H9 (cell line): ENCODE data around the gene LARP4B. TPM values are rescaled to one million over a fixed set of nuclear protein-coding genes. Genes with fewer than 3 reads are reported as not detected.

ENCODE experiments used
- DNase-seq: peaks from one replicate; pipeline ENCODE4 v3.0.0-alpha.2; 2017
- H2AFZ ChIP-seq: one replicate; pipeline ENCODE4 v1.6.1; 2013; ENCODE audit warnings: mild to moderate bottlenecking, low read length, control low read depth, moderate library complexity
- H2AK5ac ChIP-seq: 2 replicates; pipeline ENCODE4 v1.6.1; 2013; ENCODE audit warnings: low read length, control low read depth, mixed read lengths; ENCODE audit not compliant: insufficient read length
- H2BK120ac ChIP-seq: one replicate; pipeline ENCODE4 v1.6.1; 2013; ENCODE audit warnings: low read depth, mild to moderate bottlenecking, low read length, control low read depth, inconsistent platforms; ENCODE audit not compliant: poor library complexity, severe bottlenecking
- H2BK12ac ChIP-seq: 2 replicates; pipeline ENCODE4 v1.6.1; 2013; ENCODE audit warnings: low read length, control low read depth, mixed read lengths, low read depth; ENCODE audit not compliant: insufficient read length
- H2BK15ac ChIP-seq: 2 replicates; pipeline ENCODE4 v1.6.1; 2013; ENCODE audit warnings: low read depth, low read length, control low read depth
- H2BK20ac ChIP-seq: one replicate; pipeline ENCODE4 v1.6.1; 2013; ENCODE audit warnings: low read depth, mild to moderate bottlenecking, low read length, control low read depth, inconsistent platforms; ENCODE audit not compliant: poor library complexity, severe bottlenecking
- H2BK5ac ChIP-seq: 2 replicates; pipeline ENCODE4 v1.6.1; 2013; ENCODE audit warnings: low read length, control low read depth, mixed read lengths; ENCODE audit not compliant: insufficient read length
- H3K14ac ChIP-seq: 2 replicates; pipeline ENCODE4 v1.6.1; 2013; ENCODE audit warnings: low read length, control low read depth; ENCODE audit not compliant: insufficient read depth
- H3K18ac ChIP-seq: 2 replicates; pipeline ENCODE4 v1.6.1; 2013; ENCODE audit warnings: low read depth, mild to moderate bottlenecking, mixed read lengths, low read length, control low read depth; ENCODE audit not compliant: insufficient read length
- H3K23ac ChIP-seq: 2 replicates; pipeline ENCODE4 v1.6.1; 2013; ENCODE audit warnings: low read length, control low read depth, mixed read lengths, low read depth; ENCODE audit not compliant: insufficient read length
- H3K23me2 ChIP-seq: 2 replicates; pipeline ENCODE4 v1.6.1; 2013; ENCODE audit warnings: low read depth, mild to moderate bottlenecking, mixed read lengths, low read length, control low read depth; ENCODE audit not compliant: insufficient read length, poor library complexity, severe bottlenecking
- H3K27ac ChIP-seq: 2 replicates; pipeline ENCODE4 v1.5.1; 2013; ENCODE audit warnings: low read length, control low read depth, mixed read lengths, low read depth; ENCODE audit not compliant: insufficient read length
- H3K27me3 ChIP-seq: 2 replicates; pipeline ENCODE4 v1.6.1; 2013; ENCODE audit warnings: low read length, control low read depth, inconsistent platforms; ENCODE audit not compliant: insufficient read depth
- H3K4ac ChIP-seq: 2 replicates; pipeline ENCODE4 v1.6.1; 2013; ENCODE audit warnings: low read depth, mild to moderate bottlenecking, control low read depth, inconsistent platforms, low read length, moderate library complexity
- H3K4me1 ChIP-seq: 2 replicates; pipeline ENCODE4 v1.6.1; 2013; ENCODE audit warnings: low read length, control low read depth, inconsistent platforms; ENCODE audit not compliant: insufficient read depth
- H3K4me2 ChIP-seq: 2 replicates; pipeline ENCODE4 v1.6.1; 2013; ENCODE audit warnings: low read length, control low read depth, mixed read lengths; ENCODE audit not compliant: insufficient read length, insufficient read depth
- H3K56ac ChIP-seq: 2 replicates; pipeline ENCODE4 v1.6.1; 2013; ENCODE audit warnings: low read depth, mild to moderate bottlenecking, mixed read lengths, low read length, control low read depth; ENCODE audit not compliant: insufficient read length
- H3K79me1 ChIP-seq: 2 replicates; pipeline ENCODE4 v1.6.1; 2013; ENCODE audit warnings: low read depth, mild to moderate bottlenecking, moderate library complexity, low read length, control low read depth, inconsistent platforms; ENCODE audit not compliant: insufficient read depth, poor library complexity, severe bottlenecking
- H3K79me2 ChIP-seq: 2 replicates; pipeline ENCODE4 v1.6.1; 2013; ENCODE audit warnings: low read length, control low read depth, inconsistent platforms; ENCODE audit not compliant: insufficient read depth
- H3K9ac ChIP-seq: 2 replicates; pipeline ENCODE4 v1.6.1; 2013; ENCODE audit warnings: low read length, control low read depth, mixed read lengths; ENCODE audit not compliant: insufficient read length; ENCODE audit errors: extremely low read depth
- H3K9me3 ChIP-seq: one replicate; pipeline ENCODE4 v1.6.1; 2013; ENCODE audit warnings: low read depth, low read length, inconsistent platforms; ENCODE audit not compliant: control insufficient read depth
- H3T11ph ChIP-seq: one replicate; pipeline ENCODE4 v1.6.1; 2013; ENCODE audit warnings: mild to moderate bottlenecking, low read length, control low read depth, inconsistent platforms
- H4K20me1 ChIP-seq: one replicate; pipeline ENCODE4 v1.6.1; 2013; ENCODE audit not compliant: control insufficient read depth, insufficient read length, insufficient read depth
- H4K5ac ChIP-seq: 2 replicates; pipeline ENCODE4 v1.6.1; 2013; ENCODE audit warnings: low read depth, mild to moderate bottlenecking, mixed read lengths, low read length, control low read depth; ENCODE audit not compliant: insufficient read length
- H4K8ac ChIP-seq: replicated peaks from 2 replicates; pipeline ENCODE4 v1.6.1; 2013; ENCODE audit warnings: low read length, control low read depth, mixed read lengths, low read depth; ENCODE audit not compliant: insufficient read length
- H4K91ac ChIP-seq: 2 replicates; pipeline ENCODE4 v1.6.1; 2013; ENCODE audit warnings: low read depth, mild to moderate bottlenecking, moderate library complexity, mixed read lengths, low read length, control low read depth; ENCODE audit not compliant: insufficient read length
- H3K27ac Mint-ChIP-seq, 3 experiments: 2 replicates in 2 of 3; 3 replicates in 1 of 3; pipeline ENCODE4 v1.8.0; 2020 to 2021; ENCODE audit warnings: mixed read lengths in 3 of 3, mild to moderate bottlenecking in 1 of 3, moderate library complexity in 1 of 3
- H3K27me3 Mint-ChIP-seq: 2 replicates; pipeline ENCODE4 v1.8.0; 2021; ENCODE audit warnings: low read depth, mild to moderate bottlenecking, moderate library complexity, mixed read lengths
- H3K36me3 Mint-ChIP-seq, 3 experiments: 2 replicates in 2 of 3; 3 replicates in 1 of 3; pipeline ENCODE4 v1.8.0; 2020 to 2021; ENCODE audit warnings: low read depth in 3 of 3, mixed read lengths in 3 of 3; ENCODE audit not compliant: insufficient read depth in 1 of 3
- H3K4me1 Mint-ChIP-seq, 2 experiments: 2 replicates each; pipeline ENCODE4 v1.8.0; 2020; ENCODE audit warnings: mixed read lengths in 2 of 2
- H3K4me3 Mint-ChIP-seq, 2 experiments: 2 replicates in 1 of 2; 3 replicates in 1 of 2; pipeline ENCODE4 v1.8.0; 2020 to 2021; ENCODE audit warnings: mild to moderate bottlenecking in 2 of 2, mixed read lengths in 2 of 2, moderate library complexity in 1 of 2
- H3K9me3 Mint-ChIP-seq, 2 experiments: 2 replicates in 1 of 2; 3 replicates in 1 of 2; pipeline ENCODE4 v1.8.0; 2020; ENCODE audit warnings: mild to moderate bottlenecking in 2 of 2, mixed read lengths in 2 of 2, moderate library complexity in 1 of 2
- CTCF ChIP-seq: fragments of 200-600 bp; sonication (generic); conservative IDR thresholded peaks from 3 replicates; pipeline ENCODE4 v1.8.0; 2021; ENCODE audit warnings: antibody characterized with exemption, mild to moderate bottlenecking
- WGBS: extraction: QIAGEN DNeasy Blood & Tissue Kit; methylation state at CpG from one replicate; pipeline ENCODE4 v1.1.7; 2013; ENCODE audit warnings: missing lambda C conversion rate, low lambda C conversion rate, mixed read lengths; ENCODE audit not compliant: insufficient read length; ENCODE audit errors: extremely low coverage; 5-methylcytosine and 5-hydroxymethylcytosine counted together
- total RNA-seq: library from RNA; stranded (reverse); gene quantifications from 2 replicates; pipeline ENCODE4 v1.2.1, GENCODE V29; 2021

Gene LARP4B
- total RNA-seq, 1 experiment from 2014 or later, result 88.9 TPM

DNA sequence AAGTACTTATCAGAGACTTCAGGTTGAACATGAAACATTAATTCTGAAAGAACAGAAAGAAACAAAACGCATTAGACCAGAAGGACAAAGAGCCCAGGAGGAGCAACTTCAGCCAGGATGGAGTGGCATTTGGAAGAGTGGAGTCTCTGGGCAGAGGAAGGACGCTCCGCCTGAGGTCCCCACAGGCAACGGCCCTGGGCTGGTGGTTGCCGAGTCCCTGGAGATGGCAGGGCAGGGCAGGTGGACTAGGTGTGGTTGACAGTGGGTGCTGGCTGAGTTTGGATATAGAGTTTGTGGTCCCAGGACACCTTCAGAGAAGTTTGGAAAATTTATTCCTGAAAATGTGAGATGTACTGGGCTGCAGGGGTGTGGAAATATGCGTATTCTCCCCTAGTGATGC, 27.4 kb upstream of the LARP4B start:
- Histone ChIP-seq H2BK12ac (no peak overlapping the region), H3K9ac (no peak overlapping the region), H3K4ac (no peak overlapping the region), H2BK20ac (no peak overlapping the region), H3T11ph (no peak overlapping the region), H3K27ac (no peak overlapping the region), H3K79me1 (no peaks in the 10 kb centered on the region), H3K18ac (no peak overlapping the region), H3K23me2 (no peaks in the 10 kb centered on the region), H3K9me3 (no peaks in the 10 kb centered on the region), H3K4me2 (no peak overlapping the region), H3K79me2 (no peaks in the 10 kb centered on the region), H2AFZ (no peak overlapping the region), H3K27me3 (no peaks in the 10 kb centered on the region), H2AK5ac (no peak overlapping the region), H2BK15ac (no peak overlapping the region), H4K91ac (no peak overlapping the region), H2BK5ac (no peak overlapping the region), H2BK120ac (no peak overlapping the region), H3K4me1 (no peaks in the 10 kb centered on the region), H4K5ac (no peak overlapping the region), H3K14ac (no peak overlapping the region), H3K23ac (no peak overlapping the region), H3K56ac (no peak overlapping the region), H4K8ac (no peak overlapping the region), H4K20me1 (no peaks in the 10 kb centered on the region)
- H3K9me3 Mint-ChIP-seq, result peaks cover 0 to 5% of the 10 kb centered on the region in 2 experiments; a peak in 2 of 5 replicates
- WGBS, result no CpG with 5 or more reads among the region's 6 CpGs
- peaks cover 20% of the 10 kb centered on the region for H3K27me3 Mint-ChIP-seq
- H3K4me3 Mint-ChIP-seq, result no peak overlapping the region
- H3K4me1 Mint-ChIP-seq, result peaks cover 0 to 5% of the 10 kb centered on the region in 2 experiments; a peak in 1 of 4 replicates
- peaks cover 0 to 2% (median 0%) of the 10 kb centered on the region in 3 experiments; a peak in 2 of 7 replicates for H3K36me3 Mint-ChIP-seq
- no peak for DNase-seq
- TF ChIP-seq CTCF, result no peak
- H3K27ac Mint-ChIP-seq, result no peak overlapping the region
